LNCaP clone FGC (cell line): ENCODE data around the gene DENND6B.

Source experiments
- DNase-seq: peaks from one replicate; pipeline ENCODE4 v3.0.0-alpha.2; 2011; ENCODE audit warnings: low read depth
- H3K4me3 ChIP-seq: 2 replicates; pipeline ENCODE4 v1.5.1; 2011; ENCODE audit warnings: mild to moderate bottlenecking, low read depth, low read length, control low read depth
- TF ChIP-seq, protein P1 (sequence below): IDR thresholded peaks from 2 replicates; pipeline ENCODE4 v1.5.1; 2012; ENCODE audit warnings: mild to moderate bottlenecking; ENCODE audit not compliant: control insufficient read depth, insufficient read depth; ENCODE audit errors: extremely low read depth

Gene DENND6B

DNA sequence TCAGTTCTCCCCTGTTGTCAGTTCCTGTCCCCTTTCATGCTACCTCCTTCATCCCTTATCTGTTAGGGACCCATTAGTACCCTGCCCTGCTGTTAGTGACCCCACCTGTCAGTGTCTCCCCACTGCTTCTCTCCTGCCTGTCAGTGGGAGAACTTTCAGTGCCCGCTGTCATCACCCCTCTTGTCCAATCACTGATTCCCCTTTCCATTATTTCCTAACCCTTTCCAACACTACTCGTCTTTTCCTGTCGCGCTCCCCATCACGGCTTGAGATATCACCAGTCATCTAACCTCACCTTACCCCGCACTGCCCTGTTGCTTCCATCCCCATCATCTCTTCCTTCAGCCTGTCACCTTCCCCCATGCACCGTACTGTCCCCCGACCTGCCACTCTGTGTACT is 20.3 kb upstream of the DENND6B start:
- DNase-seq: no peak
- TF ChIP-seq, protein P1, sequence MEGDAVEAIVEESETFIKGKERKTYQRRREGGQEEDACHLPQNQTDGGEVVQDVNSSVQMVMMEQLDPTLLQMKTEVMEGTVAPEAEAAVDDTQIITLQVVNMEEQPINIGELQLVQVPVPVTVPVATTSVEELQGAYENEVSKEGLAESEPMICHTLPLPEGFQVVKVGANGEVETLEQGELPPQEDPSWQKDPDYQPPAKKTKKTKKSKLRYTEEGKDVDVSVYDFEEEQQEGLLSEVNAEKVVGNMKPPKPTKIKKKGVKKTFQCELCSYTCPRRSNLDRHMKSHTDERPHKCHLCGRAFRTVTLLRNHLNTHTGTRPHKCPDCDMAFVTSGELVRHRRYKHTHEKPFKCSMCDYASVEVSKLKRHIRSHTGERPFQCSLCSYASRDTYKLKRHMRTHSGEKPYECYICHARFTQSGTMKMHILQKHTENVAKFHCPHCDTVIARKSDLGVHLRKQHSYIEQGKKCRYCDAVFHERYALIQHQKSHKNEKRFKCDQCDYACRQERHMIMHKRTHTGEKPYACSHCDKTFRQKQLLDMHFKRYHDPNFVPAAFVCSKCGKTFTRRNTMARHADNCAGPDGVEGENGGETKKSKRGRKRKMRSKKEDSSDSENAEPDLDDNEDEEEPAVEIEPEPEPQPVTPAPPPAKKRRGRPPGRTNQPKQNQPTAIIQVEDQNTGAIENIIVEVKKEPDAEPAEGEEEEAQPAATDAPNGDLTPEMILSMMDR: no peak
- H3K4me3 ChIP-seq: no peak overlapping the region

DNA sequence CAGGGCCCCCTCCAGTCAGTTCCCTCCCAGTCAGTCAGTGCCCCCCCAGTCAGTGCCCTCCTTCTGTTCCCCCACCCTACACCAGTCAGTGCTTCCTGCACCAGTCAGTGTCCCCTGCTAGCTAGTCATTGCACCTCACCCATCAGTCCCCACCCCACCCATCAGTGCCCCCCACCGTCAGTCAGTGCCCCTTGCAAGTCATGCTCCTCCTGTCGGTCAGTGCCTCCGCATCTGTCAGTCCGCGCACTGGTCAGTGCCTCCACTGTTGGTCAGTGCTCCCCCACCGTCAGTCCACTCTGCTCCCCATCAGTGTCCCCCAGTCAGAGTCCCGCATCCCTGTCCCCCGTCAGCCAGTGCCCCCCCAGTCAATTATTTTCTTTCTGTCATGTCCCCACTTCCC is 19.7 kb upstream of the DENND6B start:
- DNase-seq: no peak
- H3K4me3 ChIP-seq: no peak overlapping the region
- TF ChIP-seq, protein P1: no peak

DNA sequence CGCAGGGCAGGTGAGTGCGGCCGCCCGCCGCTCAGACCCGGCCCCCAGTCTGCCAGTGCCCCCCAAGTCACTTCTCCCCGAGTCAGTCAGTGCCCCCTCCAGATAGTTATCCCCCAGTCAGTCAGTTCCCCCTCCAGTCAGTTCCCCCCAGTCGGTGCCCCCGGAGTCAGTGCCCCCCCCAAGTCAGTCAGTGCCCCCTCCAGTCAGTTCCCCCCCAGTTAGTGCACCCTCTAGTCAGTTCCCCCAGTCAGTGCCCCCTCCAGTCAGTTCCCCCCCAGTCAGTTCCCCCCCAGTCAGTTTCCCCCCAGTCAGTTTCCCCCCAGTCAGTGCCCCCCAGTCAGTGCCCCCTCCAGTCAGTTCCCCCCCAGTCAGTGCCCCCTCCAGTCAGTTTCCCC is 16.7 kb upstream of the DENND6B start:
- DNase-seq: no peak
- TF ChIP-seq, protein P1: no peak

DNA sequence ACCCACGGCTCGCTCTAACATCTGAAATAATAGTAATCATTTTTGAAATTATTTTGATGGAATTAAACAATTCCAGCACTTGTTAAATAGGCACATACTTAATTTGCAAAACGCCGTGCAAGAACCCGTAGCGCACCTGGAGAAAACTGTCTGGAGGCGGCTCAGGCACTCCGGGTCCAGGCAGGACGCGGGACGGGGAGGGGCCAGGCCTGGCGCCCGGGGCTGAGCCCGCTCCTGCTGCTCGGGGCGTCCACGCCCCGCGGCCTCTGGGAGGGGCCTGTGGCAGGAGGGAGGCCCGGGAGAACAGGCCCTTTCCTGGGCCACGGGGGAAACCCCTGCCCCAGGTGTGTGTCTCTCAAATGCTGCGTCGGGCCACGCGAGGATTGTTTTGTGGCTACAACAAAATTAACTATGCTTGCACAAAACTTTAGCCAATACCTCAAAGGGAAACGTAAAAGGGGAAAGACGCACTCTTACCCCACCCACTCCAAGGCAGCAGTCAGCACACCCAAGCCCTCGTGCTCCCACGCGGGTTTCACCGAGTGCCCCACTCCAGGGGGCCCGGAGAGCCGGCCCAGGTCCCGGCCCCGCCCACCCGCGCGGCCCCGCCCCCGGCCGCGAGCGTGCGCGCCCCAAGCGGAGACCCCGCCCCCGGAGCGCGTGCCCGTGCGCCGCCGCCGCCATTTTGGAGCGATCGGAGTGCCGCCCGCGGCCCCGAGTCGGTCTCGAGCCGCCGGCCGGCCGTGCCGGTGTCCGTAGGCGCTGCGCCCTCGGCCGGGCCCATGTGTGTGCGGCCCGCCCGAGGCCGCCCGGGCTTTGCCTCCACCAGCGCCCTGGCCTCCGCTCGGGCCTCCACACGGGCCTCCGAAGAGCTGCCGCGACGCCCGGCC is 16.1 kb upstream of the DENND6B start, which contains the start of gene PPP6R2:
TSS of gene PPP6R2 (plus strand) at position 677 of the 890 bp plus-strand sequence. CDS start 50,582 bp downstream, outside the sequence.
- DNase-seq: peak; percentile 44
- TF ChIP-seq, protein P1: no peak
- H3K4me3 ChIP-seq: peak within 1 kb of the TSS; percentile 71

More for the DNA sequence above, 16.7 kb upstream of the DENND6B start:
- peak overlapping the region; percentile 71 for H3K4me3 ChIP-seq

DNA sequence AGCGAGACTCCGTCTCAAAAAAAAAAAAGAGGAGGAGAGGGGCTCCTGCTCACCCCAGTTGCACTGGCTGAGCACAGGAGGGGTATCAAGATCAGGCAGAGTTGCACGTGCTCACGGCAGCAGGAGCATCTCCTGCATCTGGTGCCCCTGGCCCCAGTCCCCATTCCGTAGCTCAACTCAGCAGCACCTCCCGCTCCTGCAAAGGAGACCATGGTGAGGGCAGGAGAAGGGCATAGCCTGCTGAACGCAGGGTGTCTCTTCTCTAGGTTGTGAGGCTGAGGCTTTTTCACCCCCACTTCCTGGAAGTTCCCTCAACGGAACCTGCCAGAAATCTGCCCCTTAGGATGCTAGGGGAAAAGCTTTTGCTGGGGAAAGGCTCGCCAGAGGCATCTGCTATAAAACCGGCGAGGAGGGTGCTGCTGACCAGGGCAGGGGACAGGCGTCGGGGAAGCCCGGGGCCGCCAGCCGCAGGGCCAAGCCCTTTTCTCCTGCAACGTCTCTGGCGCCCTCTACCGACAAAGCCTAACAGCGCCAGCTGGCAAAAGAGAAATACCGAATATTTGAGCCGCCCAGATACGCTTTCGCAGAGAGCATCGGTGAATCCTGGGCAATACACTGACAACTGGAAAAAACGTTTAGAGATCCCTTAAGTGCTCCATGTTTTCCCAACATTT is 15.3 kb upstream of the DENND6B start:
- peak; percentile 51 for DNase-seq
- TF ChIP-seq, protein P1: peak; percentile 93
- peak overlapping the region; percentile 71 for H3K4me3 ChIP-seq

DNA sequence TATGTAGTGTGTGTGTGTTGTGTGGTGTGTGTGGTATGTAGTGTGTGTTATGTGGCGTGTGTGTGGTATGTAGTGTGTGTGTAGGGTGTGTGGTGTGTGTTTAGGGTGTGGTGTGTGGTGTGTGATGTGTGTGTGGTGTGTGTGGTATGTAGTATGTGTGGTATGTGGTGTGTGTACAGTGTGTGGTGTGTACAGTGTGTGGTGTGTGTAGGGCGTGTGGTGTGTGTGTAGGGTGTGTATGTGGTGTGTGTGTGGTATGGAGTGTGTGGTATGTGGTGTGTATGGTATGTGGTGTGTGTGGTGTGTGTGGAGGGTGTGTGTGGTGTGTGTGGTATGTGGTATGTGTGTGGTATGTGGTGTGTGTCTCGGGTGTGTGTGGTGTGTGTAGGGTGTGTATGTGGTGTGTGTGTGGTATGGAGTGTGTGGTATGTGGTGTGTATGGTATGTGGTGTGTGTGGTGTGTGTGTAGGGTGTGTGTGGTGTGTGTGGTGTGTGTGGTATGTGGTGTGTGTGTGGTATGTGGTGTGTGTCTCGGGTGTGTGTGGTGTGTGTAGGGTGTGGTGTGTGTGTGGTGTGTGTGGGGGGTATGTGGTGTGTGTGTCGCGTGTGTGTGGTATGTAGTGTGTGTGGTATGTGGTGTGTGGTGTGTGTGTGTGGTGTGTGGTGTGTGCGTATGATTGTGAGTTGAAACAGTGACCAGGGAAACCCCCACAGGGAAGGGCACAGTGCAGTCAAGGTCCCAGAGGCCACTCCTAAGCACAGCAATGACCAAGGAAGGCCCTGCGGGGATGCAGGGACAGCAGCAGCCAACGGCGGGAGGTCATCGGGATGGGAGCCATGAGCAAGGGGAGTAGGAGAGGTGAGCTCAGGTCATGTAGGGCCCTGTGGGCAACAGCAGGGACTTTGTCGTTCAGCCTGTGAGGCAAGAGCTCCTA is 13.4 kb upstream of the DENND6B start:
- TF ChIP-seq, protein P1: no peak
- no peak for DNase-seq
- H3K4me3 ChIP-seq: no peak overlapping the region
